ENCODE results near the gene TTC7B. TPM values are rescaled to one million over a fixed set of nuclear protein-coding genes. Genes with fewer than 3 reads are reported as not detected.

TTC7B gene
- total RNA-seq, 1 experiment from 2014 or later, result 70.6 TPM

- ChIA-PET CTCF (no interaction called here), RAD21 (ENCODE audit: low non-redundant PET in 1 of 2, low total read pairs in 2 of 2, uncharacterized antibody in 2 of 2, unreplicated experiment in 2 of 2) (no interaction called here), POLR2A (no interaction called here)
- Histone ChIP-seq H3K9me2 (ENCODE audit: insufficient read depth) (no peaks in the 10 kb centered on the region), H3K4me2 (ENCODE audit: low read length) (no peak overlapping the region), H3K4me1 (ENCODE audit: control insufficient read depth in 1 of 2, insufficient read depth in 2 of 2, low read length in 2 of 2) (peaks cover 0 to 22% of the 10 kb centered on the region in 2 experiments; a peak in 1 of 4 replicates), H3K9me3 (ENCODE audit: control insufficient read depth in 1 of 2, insufficient read depth in 1 of 2, low read depth in 1 of 2, low read length in 2 of 2) (no peaks in the 10 kb centered on the region), H3K36me3 (ENCODE audit: control insufficient read depth in 1 of 2, insufficient read depth in 2 of 2, low read length in 2 of 2) (no peaks in the 10 kb centered on the region), H3K79me2 (ENCODE audit: insufficient read depth, low read length) (peaks cover 50% of the 10 kb centered on the region; the same call in 1 of the 2 replicates), H3K9ac (ENCODE audit: low read length) (no peak overlapping the region), H3K27ac (ENCODE audit: low read depth, low read length) (no peak overlapping the region), H4K20me1 (ENCODE audit: insufficient read depth) (no peaks in the 10 kb centered on the region), H2AFZ (ENCODE audit: low read depth, low read length, poor library complexity, severe bottlenecking) (no peak overlapping the region), H3K4me3 (replicated peaks in 1 of 2; ENCODE audit: low read depth in 1 of 2, low read length in 2 of 2) (no peak overlapping the region), H3K27me3 (ENCODE audit: insufficient read depth, low read length) (no peaks in the 10 kb centered on the region)
- BruUV-seq (replicated peaks), result no TSS peak
- DNase-seq (ENCODE audit: low read depth, low spot score) (no peak), ATAC-seq (no peak)
- intact Hi-C loops (cut with micrococcal nuclease), result no loop called here
- no peak for TF ChIP-seq CBX3 (IDR thresholded peaks at IDR 0.05; ENCODE audit: low read depth)
- no peak for TF ChIP-seq ZFX (IDR thresholded peaks at IDR 0.05)
- no peak for TF ChIP-seq YY1 (IDR thresholded peaks at IDR 0.05; ENCODE audit: extremely low read depth, insufficient replicate concordance, low read depth, low read length)
- TF ChIP-seq, protein P1, sequence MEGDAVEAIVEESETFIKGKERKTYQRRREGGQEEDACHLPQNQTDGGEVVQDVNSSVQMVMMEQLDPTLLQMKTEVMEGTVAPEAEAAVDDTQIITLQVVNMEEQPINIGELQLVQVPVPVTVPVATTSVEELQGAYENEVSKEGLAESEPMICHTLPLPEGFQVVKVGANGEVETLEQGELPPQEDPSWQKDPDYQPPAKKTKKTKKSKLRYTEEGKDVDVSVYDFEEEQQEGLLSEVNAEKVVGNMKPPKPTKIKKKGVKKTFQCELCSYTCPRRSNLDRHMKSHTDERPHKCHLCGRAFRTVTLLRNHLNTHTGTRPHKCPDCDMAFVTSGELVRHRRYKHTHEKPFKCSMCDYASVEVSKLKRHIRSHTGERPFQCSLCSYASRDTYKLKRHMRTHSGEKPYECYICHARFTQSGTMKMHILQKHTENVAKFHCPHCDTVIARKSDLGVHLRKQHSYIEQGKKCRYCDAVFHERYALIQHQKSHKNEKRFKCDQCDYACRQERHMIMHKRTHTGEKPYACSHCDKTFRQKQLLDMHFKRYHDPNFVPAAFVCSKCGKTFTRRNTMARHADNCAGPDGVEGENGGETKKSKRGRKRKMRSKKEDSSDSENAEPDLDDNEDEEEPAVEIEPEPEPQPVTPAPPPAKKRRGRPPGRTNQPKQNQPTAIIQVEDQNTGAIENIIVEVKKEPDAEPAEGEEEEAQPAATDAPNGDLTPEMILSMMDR (IDR thresholded peaks at IDR 0.05 in 2 of 3, conservative IDR thresholded peaks at IDR 0.05 in 1 of 3; ENCODE audit: borderline replicate concordance in 1 of 3, insufficient read depth in 1 of 3, low read depth in 2 of 3, low read length in 2 of 3), result no peak
- no peak for TF ChIP-seq POLR2AphosphoS5 (IDR thresholded peaks at IDR 0.05; ENCODE audit: low read depth, low read length)
- no peak for TF ChIP-seq SRF (IDR thresholded peaks at IDR 0.05; ENCODE audit: low read depth)
- no peak for TF ChIP-seq RAD21 (IDR thresholded peaks at IDR 0.05; ENCODE audit: low read depth)
- TF ChIP-seq ELF1 (IDR thresholded peaks at IDR 0.05; ENCODE audit: borderline replicate concordance, low read depth), result no peak
- TF ChIP-seq TCF7L2 (IDR thresholded peaks at IDR 0.05; ENCODE audit: borderline replicate concordance, extremely low read depth, insufficient read depth, insufficient read length), result no peak
- TF ChIP-seq ZNF274 (IDR thresholded peaks at IDR 0.05; ENCODE audit: low read depth, low read length), result no peak
- no peak for TF ChIP-seq CEBPB (IDR thresholded peaks at IDR 0.05; ENCODE audit: low read depth)
- no peak for TF ChIP-seq EGR1 (IDR thresholded peaks at IDR 0.05; ENCODE audit: low read depth)
- no peak for TF ChIP-seq ZBTB33 (IDR thresholded peaks at IDR 0.05; ENCODE audit: extremely low read depth, insufficient replicate concordance, low read length)
- no peak for TF ChIP-seq EZH2phosphoT487 (IDR thresholded peaks at IDR 0.05; ENCODE audit: borderline replicate concordance)
Measured at GRCh38 chr14:90812109-90812508, 4.1 kb downstream of the TTC7B start.
